ENCODE data around the gene PDZD2.

DNA sequence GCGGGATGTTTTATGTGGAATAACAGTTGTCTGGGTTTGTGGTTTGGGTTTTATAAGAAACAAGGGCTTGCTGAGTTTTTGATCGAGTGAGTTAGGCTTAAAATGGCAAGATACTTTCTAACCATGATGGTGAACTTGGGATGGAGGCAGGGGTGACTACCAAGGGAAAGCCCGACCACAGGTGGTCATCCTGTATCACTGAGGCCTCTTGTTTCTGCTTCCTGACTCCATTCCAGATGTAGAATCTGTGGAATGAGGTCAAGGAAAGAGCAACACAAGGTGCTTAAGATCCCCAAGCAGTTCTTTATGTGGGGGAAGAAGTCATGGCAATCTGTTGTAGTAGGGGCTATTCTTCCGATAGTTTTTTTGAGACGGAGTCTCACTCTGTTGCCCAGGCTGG is 412.9 kb downstream of the PDZD2 start:
- no peak for TF ChIP-seq CTCF (IDR thresholded peaks at IDR 0.05)
- no peak for TF ChIP-seq POLR2A (IDR thresholded peaks at IDR 0.05)
